Measurements from ENCODE around the gene BEND6. TPM values are rescaled to one million over a fixed set of nuclear protein-coding genes. Genes with fewer than 3 reads are reported as not detected.

Gene BEND6
- polyA plus RNA-seq, 1 of the 3 experiments (the other 2 are of a cell fraction): 6.9 TPM

DNA sequence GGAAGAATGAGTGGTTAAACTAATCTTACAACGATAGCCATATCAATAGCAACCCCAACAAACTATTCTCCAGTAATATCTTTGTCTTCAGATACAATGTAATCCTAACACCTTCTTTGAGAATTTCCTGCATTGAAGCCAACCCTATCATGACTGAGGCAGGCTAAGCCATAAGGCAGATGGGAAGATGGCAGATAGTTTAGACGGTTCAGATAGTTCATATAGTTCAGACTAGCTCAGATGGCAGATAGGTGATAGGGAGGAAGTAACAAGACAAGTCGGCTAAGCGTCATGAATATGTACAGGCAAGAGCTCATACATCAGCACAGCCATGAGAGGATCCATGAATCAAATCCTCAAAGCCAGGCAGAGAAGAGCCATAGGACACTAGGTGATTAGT is 39.1 kb upstream of the BEND6 start (continued):
- no peak for TF ChIP-seq FOXJ3 (CRISPR knock-in tag; IDR thresholded peaks at IDR 0.05)
- no peak for TF ChIP-seq SMC3 (IDR thresholded peaks at IDR 0.05; ENCODE audit: low read depth, low read length)
- TF ChIP-seq GATA2 (CRISPR knock-in tag; IDR thresholded peaks at IDR 0.05): no peak
- no peak for TF ChIP-seq FOXM1 (IDR thresholded peaks at IDR 0.05; ENCODE audit: low read depth)
- no peak for TF ChIP-seq RXRA (IDR thresholded peaks at IDR 0.05; ENCODE audit: borderline replicate concordance, low read depth)
- no peak for TF ChIP-seq JUND (IDR thresholded peaks at IDR 0.05)

DNA sequence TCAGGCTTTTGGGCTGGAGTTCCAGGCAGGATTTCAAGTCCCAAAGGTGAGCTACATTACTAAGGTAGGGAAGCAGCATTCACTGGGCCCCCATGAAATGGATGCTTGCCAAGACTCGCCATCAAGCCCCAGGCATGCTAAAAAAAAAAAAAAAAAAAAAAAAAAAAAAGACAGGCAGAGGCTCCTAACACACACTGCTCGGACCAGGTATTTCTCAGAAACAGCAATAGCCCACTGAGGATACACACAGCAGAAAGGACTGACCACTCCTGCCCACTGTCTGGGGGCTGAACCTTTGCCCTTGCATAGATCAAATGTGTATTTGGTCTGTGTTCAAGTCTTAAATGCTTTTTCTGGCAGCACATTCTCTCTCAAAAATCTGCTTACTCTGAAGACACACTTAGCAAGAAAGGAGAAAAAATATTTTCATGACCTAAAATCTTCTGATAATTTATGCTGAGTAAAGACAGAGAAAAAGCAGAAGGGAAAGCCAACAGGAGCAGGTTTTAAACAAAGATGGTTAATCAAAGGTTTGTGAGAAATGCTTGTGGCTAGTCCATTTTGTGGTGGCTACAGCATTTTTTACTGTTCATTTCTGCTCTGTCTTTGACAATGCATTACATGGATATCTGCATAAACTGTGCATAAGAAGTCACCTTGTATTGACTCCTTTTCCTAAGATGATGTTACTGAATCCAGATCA is 37.9 kb upstream of the BEND6 start:
- no peaks in the 10 kb centered on the region for H3K9me3 ChIP-seq
- TF ChIP-seq NRF1 (IDR thresholded peaks at IDR 0.05; ENCODE audit: low read depth, low read length) (no peak), MEF2A (IDR thresholded peaks at IDR 0.05; ENCODE audit: borderline replicate concordance, low read depth) (no peak), ELF1 (IDR thresholded peaks at IDR 0.05) (no peak), GABPA (IDR thresholded peaks at IDR 0.05; ENCODE audit: low read depth) (no peak), YY1 (IDR thresholded peaks at IDR 0.05; ENCODE audit: low read depth) (no peak), FOXJ3 (CRISPR knock-in tag; IDR thresholded peaks at IDR 0.05) (no peak), EP300 (IDR thresholded peaks at IDR 0.05; ENCODE audit: borderline replicate concordance in 1 of 2, low read depth in 1 of 2, low read length in 1 of 2) (no peak), TCF12 (IDR thresholded peaks at IDR 0.05) (no peak), CHD2 (IDR thresholded peaks at IDR 0.05; ENCODE audit: low read length, partially characterized antibody) (no peak), TEAD4 (IDR thresholded peaks at IDR 0.05; ENCODE audit: borderline replicate concordance, insufficient read depth) (no peak), GATA2 (CRISPR knock-in tag; IDR thresholded peaks at IDR 0.05) (no peak)
- TF ChIP-seq, protein P1, sequence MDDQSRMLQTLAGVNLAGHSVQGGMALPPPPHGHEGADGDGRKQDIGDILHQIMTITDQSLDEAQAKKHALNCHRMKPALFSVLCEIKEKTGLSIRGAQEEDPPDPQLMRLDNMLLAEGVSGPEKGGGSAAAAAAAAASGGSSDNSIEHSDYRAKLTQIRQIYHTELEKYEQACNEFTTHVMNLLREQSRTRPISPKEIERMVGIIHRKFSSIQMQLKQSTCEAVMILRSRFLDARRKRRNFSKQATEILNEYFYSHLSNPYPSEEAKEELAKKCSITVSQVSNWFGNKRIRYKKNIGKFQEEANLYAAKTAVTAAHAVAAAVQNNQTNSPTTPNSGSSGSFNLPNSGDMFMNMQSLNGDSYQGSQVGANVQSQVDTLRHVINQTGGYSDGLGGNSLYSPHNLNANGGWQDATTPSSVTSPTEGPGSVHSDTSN (IDR thresholded peaks at IDR 0.05): no peak
- TF ChIP-seq, protein P2, sequence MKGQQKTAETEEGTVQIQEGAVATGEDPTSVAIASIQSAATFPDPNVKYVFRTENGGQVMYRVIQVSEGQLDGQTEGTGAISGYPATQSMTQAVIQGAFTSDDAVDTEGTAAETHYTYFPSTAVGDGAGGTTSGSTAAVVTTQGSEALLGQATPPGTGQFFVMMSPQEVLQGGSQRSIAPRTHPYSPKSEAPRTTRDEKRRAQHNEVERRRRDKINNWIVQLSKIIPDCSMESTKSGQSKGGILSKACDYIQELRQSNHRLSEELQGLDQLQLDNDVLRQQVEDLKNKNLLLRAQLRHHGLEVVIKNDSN (IDR thresholded peaks at IDR 0.05; ENCODE audit: borderline replicate concordance, low read depth): no peak
- TF ChIP-seq, protein P3, sequence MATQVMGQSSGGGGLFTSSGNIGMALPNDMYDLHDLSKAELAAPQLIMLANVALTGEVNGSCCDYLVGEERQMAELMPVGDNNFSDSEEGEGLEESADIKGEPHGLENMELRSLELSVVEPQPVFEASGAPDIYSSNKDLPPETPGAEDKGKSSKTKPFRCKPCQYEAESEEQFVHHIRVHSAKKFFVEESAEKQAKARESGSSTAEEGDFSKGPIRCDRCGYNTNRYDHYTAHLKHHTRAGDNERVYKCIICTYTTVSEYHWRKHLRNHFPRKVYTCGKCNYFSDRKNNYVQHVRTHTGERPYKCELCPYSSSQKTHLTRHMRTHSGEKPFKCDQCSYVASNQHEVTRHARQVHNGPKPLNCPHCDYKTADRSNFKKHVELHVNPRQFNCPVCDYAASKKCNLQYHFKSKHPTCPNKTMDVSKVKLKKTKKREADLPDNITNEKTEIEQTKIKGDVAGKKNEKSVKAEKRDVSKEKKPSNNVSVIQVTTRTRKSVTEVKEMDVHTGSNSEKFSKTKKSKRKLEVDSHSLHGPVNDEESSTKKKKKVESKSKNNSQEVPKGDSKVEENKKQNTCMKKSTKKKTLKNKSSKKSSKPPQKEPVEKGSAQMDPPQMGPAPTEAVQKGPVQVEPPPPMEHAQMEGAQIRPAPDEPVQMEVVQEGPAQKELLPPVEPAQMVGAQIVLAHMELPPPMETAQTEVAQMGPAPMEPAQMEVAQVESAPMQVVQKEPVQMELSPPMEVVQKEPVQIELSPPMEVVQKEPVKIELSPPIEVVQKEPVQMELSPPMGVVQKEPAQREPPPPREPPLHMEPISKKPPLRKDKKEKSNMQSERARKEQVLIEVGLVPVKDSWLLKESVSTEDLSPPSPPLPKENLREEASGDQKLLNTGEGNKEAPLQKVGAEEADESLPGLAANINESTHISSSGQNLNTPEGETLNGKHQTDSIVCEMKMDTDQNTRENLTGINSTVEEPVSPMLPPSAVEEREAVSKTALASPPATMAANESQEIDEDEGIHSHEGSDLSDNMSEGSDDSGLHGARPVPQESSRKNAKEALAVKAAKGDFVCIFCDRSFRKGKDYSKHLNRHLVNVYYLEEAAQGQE (IDR thresholded peaks at IDR 0.05; ENCODE audit: low read depth, low read length): no peak
- peak; percentile 21 for DNase-seq
- H3K4me1 ChIP-seq (ENCODE audit: control insufficient read depth in 1 of 2, insufficient read depth in 2 of 2, low read depth in 1 of 2, low read length in 1 of 2): peaks cover 8 to 26% of the 10 kb centered on the region in 2 experiments; a peak in 3 of 4 replicates
- no peak overlapping the region for H2AFZ ChIP-seq (ENCODE audit: low read depth)
- H3K79me2 ChIP-seq (ENCODE audit: insufficient read depth): peaks cover 46% of the 10 kb centered on the region
- no peaks in the 10 kb centered on the region for H3K36me3 ChIP-seq (replicated peaks in 1 of 2; ENCODE audit: control insufficient read depth in 1 of 2, insufficient read depth in 2 of 2, low read length in 1 of 2)
- POLR2A ChIA-PET: no interaction called here
- H3K4me2 ChIP-seq: no peak overlapping the region
- no peaks in the 10 kb centered on the region for H4K20me1 ChIP-seq (ENCODE audit: insufficient read depth)
- H3K9ac ChIP-seq: no peak overlapping the region
- no peaks in the 10 kb centered on the region for H3K27me3 ChIP-seq (ENCODE audit: insufficient read depth)
- CTCF ChIA-PET: interaction anchor here (0.7 to 2.2 kb wide), 6 partner anchors 11 to 400 kb away, joined by 3 to 8 read pairs (median 4); no protein-coding TSS in a partner anchor
- no peak overlapping the region for H3K4me3 ChIP-seq (ENCODE audit: low read depth in 2 of 2, low read length in 1 of 2)
- H3F3A ChIP-seq (replicated peaks; ENCODE audit: insufficient read depth): peaks cover 7% of the 10 kb centered on the region
- H3K9me2 ChIP-seq: no peaks in the 10 kb centered on the region
- WGBS (ENCODE audit: low lambda C conversion rate): 70% methylated on average over 2 of the region's 2 CpGs
- peak overlapping the region in 1 of 2 experiments; percentile 50; a peak in 1 of 4 replicates for H3K27ac ChIP-seq (ENCODE audit: low read depth in 2 of 2, low read length in 1 of 2)
